Mesenteric fat pad (tissue), 1 donor: ENCODE measurements around the gene SCYL1. TPM values are rescaled to one million over a fixed set of nuclear protein-coding genes. Genes with fewer than 3 reads are reported as not detected.

ENCODE experiments used
- DNase-seq: peaks from one replicate; pipeline ENCODE4 v3.0.0-alpha.2; 2020; ENCODE audit warnings: low spot score
- total RNA-seq: library from RNA; stranded (reverse); fragmentation: NEBNext Ultra II Directional; extraction: Animal tissue kit (Norgen Biotek cat#: 25700); gene quantifications from one replicate; pipeline ENCODE4 v1.2.1, GENCODE V29; 2021
- donor health status: DM: yes; HTN: yes; CAD: no.

The SCYL1 gene
- total RNA-seq, 1 donor from 2014 or later, result 87.0 TPM

DNA sequence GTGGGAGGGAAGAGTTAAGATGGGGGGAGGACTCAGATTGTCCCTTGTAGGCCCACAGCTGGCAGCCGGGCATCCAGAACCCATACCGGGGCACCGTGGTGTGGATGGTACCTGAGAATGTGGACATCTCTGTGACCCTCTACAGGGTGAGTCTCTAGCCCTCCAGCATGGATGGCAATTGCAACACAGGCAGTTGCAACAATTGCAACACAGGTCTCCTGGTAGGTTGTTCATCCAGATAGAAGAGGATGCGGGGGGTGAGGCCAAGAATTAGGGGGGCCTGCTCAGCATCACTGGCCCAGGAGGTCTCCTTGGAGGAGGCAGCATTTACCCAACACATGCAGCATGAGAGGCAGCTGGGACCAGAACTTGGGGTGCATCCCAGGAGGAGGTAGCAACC is 54.4 kb downstream of the SCYL1 start:
- no peak for DNase-seq

GRCh38 chr11:65580031-65580692 is 55.3 kb downstream of the SCYL1 start:
- DNase-seq, result no peak

- no peak for DNase-seq
These were observed 55.9 kb downstream of the SCYL1 start for GRCh38 chr11:65580756-65581155.

DNA sequence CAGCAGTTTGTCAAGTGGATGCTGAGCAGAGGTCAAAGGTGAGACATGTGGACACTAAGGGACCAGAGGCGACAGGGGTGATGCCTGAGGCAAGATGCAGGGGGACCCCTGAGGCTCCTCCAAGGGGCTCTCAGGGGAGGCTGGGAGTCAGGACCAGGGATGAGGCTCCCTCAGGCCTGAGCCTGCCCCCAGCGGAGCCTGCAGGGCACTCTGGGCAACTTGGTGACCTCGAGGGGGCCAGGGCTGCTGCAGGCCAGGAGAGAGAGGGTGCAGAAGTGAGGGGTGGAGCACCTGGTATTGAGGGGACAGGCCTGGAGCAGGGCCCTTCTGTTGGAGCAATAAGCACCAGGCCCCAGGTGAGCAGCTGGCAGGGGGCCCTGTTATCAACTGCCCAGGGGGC is 57.0 kb downstream of the SCYL1 start:
- no peak for DNase-seq

GRCh38 chr11:65583589-65583988 is 58.7 kb downstream of the SCYL1 start:
- DNase-seq, result no peak

DNA sequence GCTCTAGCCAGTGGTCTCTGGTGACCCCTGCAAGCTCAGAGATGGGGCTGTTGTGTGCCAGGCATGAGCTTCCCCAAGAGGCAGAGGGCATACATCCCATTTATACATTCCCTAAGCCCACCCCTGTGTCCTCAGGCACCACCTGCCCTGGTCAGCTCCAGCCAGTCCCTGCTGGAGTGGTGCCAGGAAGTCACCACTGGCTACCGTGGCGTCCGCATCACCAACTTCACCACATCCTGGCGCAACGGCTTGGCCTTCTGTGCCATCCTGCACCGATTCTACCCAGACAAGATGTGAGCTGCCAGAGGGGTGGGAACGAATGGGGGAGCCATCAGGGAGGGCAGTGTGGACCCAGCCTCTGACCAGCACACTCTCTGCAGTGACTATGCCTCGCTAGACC is 59.2 kb downstream of the SCYL1 start:
- DNase-seq, result no peak

- DNase-seq, result no peak
These were observed 59.9 kb downstream of the SCYL1 start for GRCh38 chr11:65584723-65585171.

GRCh38 chr11:65585396-65586246 is 60.7 kb downstream of the SCYL1 start:
- DNase-seq, result no peak

GRCh38 chr11:65586247-65586630 is 61.4 kb downstream of the SCYL1 start:
- no peak for DNase-seq

GRCh38 chr11:65586676-65587075 is 61.8 kb downstream of the SCYL1 start:
- no peak for DNase-seq

Other genes starting within 250 kb of the SCYL1 start
- gene CDC42EP2, start 210.2 kb upstream of the SCYL1 start, total RNA-seq, result 88.4 TPM
- 34.1 TPM for gene DPF2, start 191.2 kb upstream of the SCYL1 start, total RNA-seq
- gene TIGD3, start 170.3 kb upstream of the SCYL1 start, total RNA-seq, result not detected
- gene SLC25A45, start 142.4 kb upstream of the SCYL1 start, total RNA-seq, result 8.7 TPM
- gene FRMD8, start 138.4 kb upstream of the SCYL1 start, total RNA-seq, result 44.0 TPM
- gene NEAT1, start 102.3 kb upstream of the SCYL1 start, total RNA-seq, result 1,527 TPM
- 11,495 TPM for gene MALAT1, start 26.0 kb upstream of the SCYL1 start, total RNA-seq
- gene LTBP3, start 33.3 kb downstream of the SCYL1 start, total RNA-seq, result 91.9 TPM
- gene ZNRD2, start 45.4 kb downstream of the SCYL1 start, total RNA-seq, result 34.9 TPM
- gene FAM89B, start 47.5 kb downstream of the SCYL1 start, total RNA-seq, result 37.4 TPM
- 78.6 TPM for gene EHBP1L1, start 51.0 kb downstream of the SCYL1 start, total RNA-seq
- gene KCNK7, start 70.7 kb downstream of the SCYL1 start, total RNA-seq, result 1.5 TPM
- 67.6 TPM for gene MAP3K11, start 89.1 kb downstream of the SCYL1 start, total RNA-seq
- gene PCNX3, start 90.7 kb downstream of the SCYL1 start, total RNA-seq, result 30.6 TPM
- 54.5 TPM for gene SIPA1, start 113.0 kb downstream of the SCYL1 start, total RNA-seq
- 80.0 TPM for gene RELA, start 137.8 kb downstream of the SCYL1 start, total RNA-seq
- 49.9 TPM for gene KAT5, start 187.2 kb downstream of the SCYL1 start, total RNA-seq
- gene RNASEH2C, start 195.7 kb downstream of the SCYL1 start, total RNA-seq, result 71.8 TPM